Naive B cell (primary cell): ENCODE measurements around the gene PLPP1. TPM values are rescaled to one million over a fixed set of nuclear protein-coding genes. Genes with fewer than 3 reads are reported as not detected.

Source experiments
- ATAC-seq, 2 donors: fragments of 150-1000 bp; cut with Tn5 transposase; 2 replicates each; pipeline ENCODE4 v1.10.0; 2021; ENCODE audit warnings: low read depth in 2 of 2, mild to moderate bottlenecking in 2 of 2, moderate library complexity in 2 of 2
- DNase-seq: peaks from one replicate; pipeline ENCODE4 v3.0.0; 2022
- H3K27ac Mint-ChIP-seq, 6 donors: one replicate each; pipeline ENCODE4 v1.8.0; 2020 to 2022; ENCODE audit warnings: mild to moderate bottlenecking in 6 of 6, mixed read lengths in 6 of 6, moderate library complexity in 5 of 6, inconsistent platforms in 2 of 6
- H3K27me3 Mint-ChIP-seq, 3 donors: one replicate each; pipeline ENCODE4 v1.8.0; 2021 to 2022; ENCODE audit warnings: mixed read lengths in 3 of 3, mild to moderate bottlenecking in 1 of 3
- H3K36me3 Mint-ChIP-seq, 2 donors: one replicate each; pipeline ENCODE4 v1.8.0; 2020 to 2022; ENCODE audit warnings: mixed read lengths in 2 of 2, inconsistent platforms in 1 of 2, mild to moderate bottlenecking in 1 of 2
- H3K4me1 Mint-ChIP-seq, 3 donors: one replicate each; pipeline ENCODE4 v1.8.0; 2020 to 2022; ENCODE audit warnings: mixed read lengths in 3 of 3, inconsistent platforms in 1 of 3, mild to moderate bottlenecking in 1 of 3, moderate library complexity in 1 of 3
- H3K4me3 Mint-ChIP-seq, 8 donors: one replicate each; pipeline ENCODE4 v1.8.0; 2020 to 2022; ENCODE audit warnings: mild to moderate bottlenecking in 8 of 8, mixed read lengths in 8 of 8, moderate library complexity in 8 of 8, inconsistent platforms in 2 of 8
- H3K9me3 Mint-ChIP-seq, 7 donors: one replicate each; pipeline ENCODE4 v1.8.0; 2020 to 2022; ENCODE audit warnings: mixed read lengths in 7 of 7, mild to moderate bottlenecking in 5 of 7, inconsistent platforms in 2 of 7, moderate library complexity in 1 of 7
- polyA plus RNA-seq, 6 donors: library from polyadenylated mRNA; unstranded; fragments of 300-500 nt; fragmentation: Illumina TruSeq; gene quantifications; one replicate each; pipeline ENCODE4 v1.2.3, GENCODE V29; 2021; ENCODE audit warnings: low read depth in 6 of 6

PLPP1 gene
- 10 to 100 TPM in 1 of 6 donors, 1 to 10 TPM in 5; 4.6 to 10.4 (median 7.2) TPM for polyA plus RNA-seq

DNA sequence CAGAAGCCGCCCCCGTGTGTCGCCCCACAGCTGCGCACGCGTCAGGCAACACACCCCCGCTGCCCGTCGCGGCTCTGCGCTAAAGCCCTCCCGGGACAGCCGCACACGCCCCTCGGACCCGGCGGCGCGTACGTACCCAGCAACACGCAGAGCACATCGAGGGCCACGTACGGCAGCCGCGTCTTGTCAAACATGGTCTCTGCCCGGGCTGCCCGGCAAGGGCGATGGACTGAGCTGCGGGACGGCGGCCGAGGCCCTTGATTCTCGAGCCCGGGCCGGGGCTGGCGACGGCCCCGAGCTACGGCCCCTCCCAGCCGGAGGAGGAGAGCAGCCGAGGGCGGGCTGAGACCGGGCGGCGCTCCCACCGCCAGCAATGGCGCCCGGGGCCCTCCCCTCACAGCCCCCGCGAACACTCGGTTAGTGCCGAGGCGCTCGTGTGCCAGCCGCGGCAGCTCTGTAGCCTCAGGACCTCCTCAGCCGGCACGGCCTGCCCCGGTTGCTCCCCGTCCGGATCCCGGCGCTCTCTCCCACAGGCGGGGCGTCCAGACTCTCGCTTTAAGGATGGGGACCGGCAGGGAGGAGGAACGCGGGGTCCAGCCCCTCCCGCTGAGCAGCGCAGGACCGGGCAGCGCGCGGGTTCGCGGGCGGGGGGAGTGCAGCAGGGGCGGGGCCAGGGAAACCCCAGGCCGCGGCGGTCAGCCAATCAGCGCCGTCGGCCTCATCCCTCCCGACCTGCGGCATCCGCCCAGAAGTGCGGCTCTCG lies at the start of gene PLPP1:
Gene PLPP1, minus strand, starts transcription at position 529 of the 763 bp plus-strand sequence. Its CDS starts 335 bp downstream, at position 194.
- Mint-ChIP-seq H3K4me3 (peak within 1 kb of the TSS; percentile 91 to 98 (median 94)), H3K4me1 (peaks cover 14 to 34% (median 15%) of the 10 kb centered on the region in 3 donors), H3K27me3 (no peaks in the 10 kb centered on the region), H3K27ac (peak within 1 kb of the TSS; percentile 91 to 97 (median 96)), H3K9me3 (no peaks in the 10 kb centered on the region), H3K36me3 (no peaks in the 10 kb centered on the region)
- DNase-seq (peak; percentile 86), ATAC-seq (peak; percentile 77 to 78)

DNA sequence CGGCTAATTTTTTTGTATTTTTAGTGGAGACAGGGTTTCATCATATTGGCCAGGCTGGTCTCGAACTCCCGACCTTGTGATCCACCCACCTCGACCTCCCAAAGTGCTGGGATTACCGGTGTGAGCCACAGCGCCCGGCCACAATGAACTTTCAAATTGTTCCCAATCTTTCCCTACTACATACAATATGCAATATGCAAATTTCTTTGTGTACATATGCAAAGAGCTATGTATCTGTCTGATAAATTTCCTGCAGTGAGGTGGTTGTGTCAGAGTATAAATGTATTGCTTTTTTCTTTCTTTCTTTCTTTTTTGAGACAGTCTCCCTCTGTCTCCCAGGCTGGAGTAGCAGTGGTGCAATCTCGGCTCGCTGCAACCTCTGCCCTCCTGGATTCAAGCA lies 48.8 kb upstream of the PLPP1 start:
- peaks cover 0 to 2% (median 0%) of the 10 kb centered on the region in 7 donors for H3K9me3 Mint-ChIP-seq
- H3K4me3 Mint-ChIP-seq, result no peak overlapping the region
- H3K27me3 Mint-ChIP-seq, result peaks cover 0 to 4% (median 0%) of the 10 kb centered on the region in 3 donors
- no peak overlapping the region for H3K27ac Mint-ChIP-seq
- H3K4me1 Mint-ChIP-seq, result peaks cover 0 to 5% (median 4%) of the 10 kb centered on the region in 3 donors
- no peak for ATAC-seq
- no peaks in the 10 kb centered on the region for H3K36me3 Mint-ChIP-seq
- no peak for DNase-seq

DNA sequence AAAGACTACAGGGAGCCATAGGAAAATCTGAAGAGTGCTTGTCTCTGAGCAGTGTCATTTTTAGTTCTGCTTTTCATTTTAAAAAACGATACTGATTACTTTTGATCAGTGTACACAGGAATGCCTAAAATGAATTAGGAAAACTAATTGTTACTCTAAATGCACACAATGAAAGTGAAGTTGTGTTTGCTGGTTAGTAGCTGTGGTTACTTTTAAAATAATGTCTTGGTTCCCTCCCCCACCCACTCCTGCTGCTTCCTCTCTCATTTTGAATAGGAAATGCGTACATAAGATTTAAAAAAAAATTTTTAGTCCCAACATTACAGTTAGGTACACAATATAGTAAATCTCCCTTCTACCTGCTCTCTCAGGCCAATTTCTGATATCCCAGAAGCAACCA lies 47.5 kb upstream of the PLPP1 start:
- ATAC-seq, result peak in 1 of 2 donors; percentile 13
- peak overlapping the region in 1 of 6 donors; percentile 79 for H3K27ac Mint-ChIP-seq

DNA sequence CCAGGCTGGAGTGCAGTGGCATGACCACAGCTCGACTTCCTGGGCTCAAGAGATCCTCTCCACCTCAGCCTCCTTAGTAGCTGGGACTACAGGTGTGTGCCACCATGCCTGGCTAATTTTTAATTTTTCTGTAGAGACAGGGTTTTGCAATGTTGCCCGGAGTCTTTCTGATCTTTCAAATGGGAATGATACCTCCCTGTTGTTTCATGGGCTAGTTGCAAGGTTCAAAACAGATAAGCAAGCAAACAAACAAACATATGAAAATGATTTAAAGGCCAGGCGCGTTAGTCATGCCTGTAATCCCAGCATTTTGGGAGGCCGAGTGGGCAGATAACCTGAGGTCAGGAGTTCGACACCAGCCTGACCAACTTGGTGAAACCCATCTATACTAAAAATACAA lies 45.3 kb upstream of the PLPP1 start:
- no peaks in the 10 kb centered on the region for H3K9me3 Mint-ChIP-seq

More for the DNA sequence above, 47.5 kb upstream of the PLPP1 start:
- Mint-ChIP-seq H3K27me3 (peaks cover 0 to 4% (median 0%) of the 10 kb centered on the region in 3 donors), H3K4me1 (peaks cover 0 to 5% (median 4%) of the 10 kb centered on the region in 3 donors), H3K4me3 (no peak overlapping the region), H3K9me3 (no peaks in the 10 kb centered on the region), H3K36me3 (no peaks in the 10 kb centered on the region)
- DNase-seq, result no peak

DNA sequence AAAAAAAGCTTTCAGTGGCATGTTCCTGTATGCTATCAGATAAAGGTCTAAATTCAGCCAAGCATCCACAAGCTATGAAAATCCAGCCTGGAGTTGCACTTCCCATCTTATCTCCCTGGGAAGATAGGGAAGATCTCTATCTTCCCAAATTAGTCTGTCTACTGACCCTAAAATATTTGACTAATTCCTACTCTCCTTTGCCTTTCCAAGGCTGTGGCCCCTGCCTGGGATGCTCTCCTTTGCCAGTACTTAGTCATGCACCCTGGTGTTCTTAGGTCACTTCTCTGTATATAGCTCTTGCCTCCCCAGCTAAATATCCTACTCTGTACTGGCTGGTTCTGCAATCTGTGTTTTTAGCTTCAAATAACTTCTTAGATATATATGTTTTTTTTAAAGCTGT lies 44.0 kb upstream of the PLPP1 start:
- peaks cover 0 to 4% (median 0%) of the 10 kb centered on the region in 3 donors for H3K27me3 Mint-ChIP-seq

More for the DNA sequence above, 45.3 kb upstream of the PLPP1 start:
- no peak for DNase-seq
- Mint-ChIP-seq H3K36me3 (no peaks in the 10 kb centered on the region), H3K4me3 (no peak overlapping the region), H3K4me1 (peaks cover 0 to 5% (median 4%) of the 10 kb centered on the region in 3 donors), H3K27ac (no peak overlapping the region), H3K27me3 (peaks cover 0 to 4% (median 0%) of the 10 kb centered on the region in 3 donors)
- ATAC-seq, result no peak

DNA sequence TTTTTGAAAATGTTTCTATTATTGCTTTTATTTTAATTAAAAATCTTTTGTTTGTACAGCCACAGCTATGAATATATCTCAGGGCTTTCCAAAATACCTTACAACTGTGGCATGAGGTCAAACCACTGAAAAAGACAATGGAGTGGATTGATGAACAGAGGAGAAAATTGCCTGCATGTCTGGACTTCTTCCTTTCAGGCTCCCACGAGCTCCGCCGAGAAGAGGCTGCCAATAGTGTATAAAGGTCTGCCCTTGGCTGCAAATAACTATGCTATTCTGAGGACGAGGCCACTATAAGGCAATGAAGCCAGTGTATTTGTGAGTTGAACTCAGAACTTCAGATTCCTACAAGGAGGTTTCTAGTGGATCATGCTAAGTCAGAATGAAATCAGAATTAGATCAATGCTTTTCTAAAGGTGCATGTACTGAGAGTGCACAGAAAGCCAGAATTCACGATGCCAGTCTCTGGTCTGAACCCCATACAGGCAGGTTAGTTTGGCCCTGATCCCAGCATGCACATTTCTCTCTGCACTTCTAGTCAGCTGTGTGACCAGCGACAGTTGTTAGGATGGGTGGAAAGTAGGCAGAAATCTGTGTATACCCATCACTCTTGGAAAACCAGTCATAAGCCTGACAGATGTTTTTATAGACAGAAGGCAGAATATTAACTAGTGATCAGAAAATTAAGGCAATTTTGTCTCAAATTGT lies 42.7 kb upstream of the PLPP1 start:
- ATAC-seq (no peak), DNase-seq (no peak)
- H3K4me1 Mint-ChIP-seq, result peaks cover 0 to 5% (median 2%) of the 10 kb centered on the region in 3 donors
- no peak overlapping the region for H3K4me3 Mint-ChIP-seq
- H3K36me3 Mint-ChIP-seq, result no peaks in the 10 kb centered on the region
- H3K27me3 Mint-ChIP-seq, result peaks cover 0 to 4% (median 0%) of the 10 kb centered on the region in 3 donors
- no peaks in the 10 kb centered on the region for H3K9me3 Mint-ChIP-seq
- peak overlapping the region in 1 of 6 donors; percentile 32 for H3K27ac Mint-ChIP-seq

More for the DNA sequence above, 44.0 kb upstream of the PLPP1 start:
- no peak overlapping the region for H3K27ac Mint-ChIP-seq
- DNase-seq (no peak), ATAC-seq (no peak)
- H3K4me3 Mint-ChIP-seq, result no peak overlapping the region
- H3K4me1 Mint-ChIP-seq, result peaks cover 0 to 5% (median 4%) of the 10 kb centered on the region in 3 donors
- no peaks in the 10 kb centered on the region for H3K9me3 Mint-ChIP-seq
- no peaks in the 10 kb centered on the region for H3K36me3 Mint-ChIP-seq

DNA sequence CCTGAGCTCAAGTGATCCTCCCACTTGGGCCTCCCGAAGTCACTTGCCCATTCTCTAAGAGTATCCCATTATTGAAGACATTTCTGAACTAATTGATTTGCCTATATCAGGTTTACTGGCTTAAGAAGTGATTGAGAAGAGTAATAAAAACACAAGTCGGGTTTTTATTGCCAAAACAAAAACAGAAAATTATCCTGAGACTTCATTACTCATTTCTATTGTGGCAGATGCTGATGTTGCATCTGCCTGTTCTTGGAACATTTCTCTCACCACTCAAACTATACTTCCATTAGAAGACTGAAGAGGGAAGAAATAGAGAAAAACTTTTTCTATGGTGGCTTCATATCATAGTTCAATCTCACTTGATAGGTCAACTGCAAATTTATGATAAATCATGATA lies 41.9 kb upstream of the PLPP1 start:
- Mint-ChIP-seq H3K4me3 (no peak overlapping the region), H3K36me3 (no peaks in the 10 kb centered on the region), H3K27me3 (peaks cover 0 to 4% (median 0%) of the 10 kb centered on the region in 3 donors), H3K4me1 (no peaks in the 10 kb centered on the region), H3K9me3 (no peaks in the 10 kb centered on the region), H3K27ac (no peak overlapping the region)
- ATAC-seq (no peak), DNase-seq (no peak)

DNA sequence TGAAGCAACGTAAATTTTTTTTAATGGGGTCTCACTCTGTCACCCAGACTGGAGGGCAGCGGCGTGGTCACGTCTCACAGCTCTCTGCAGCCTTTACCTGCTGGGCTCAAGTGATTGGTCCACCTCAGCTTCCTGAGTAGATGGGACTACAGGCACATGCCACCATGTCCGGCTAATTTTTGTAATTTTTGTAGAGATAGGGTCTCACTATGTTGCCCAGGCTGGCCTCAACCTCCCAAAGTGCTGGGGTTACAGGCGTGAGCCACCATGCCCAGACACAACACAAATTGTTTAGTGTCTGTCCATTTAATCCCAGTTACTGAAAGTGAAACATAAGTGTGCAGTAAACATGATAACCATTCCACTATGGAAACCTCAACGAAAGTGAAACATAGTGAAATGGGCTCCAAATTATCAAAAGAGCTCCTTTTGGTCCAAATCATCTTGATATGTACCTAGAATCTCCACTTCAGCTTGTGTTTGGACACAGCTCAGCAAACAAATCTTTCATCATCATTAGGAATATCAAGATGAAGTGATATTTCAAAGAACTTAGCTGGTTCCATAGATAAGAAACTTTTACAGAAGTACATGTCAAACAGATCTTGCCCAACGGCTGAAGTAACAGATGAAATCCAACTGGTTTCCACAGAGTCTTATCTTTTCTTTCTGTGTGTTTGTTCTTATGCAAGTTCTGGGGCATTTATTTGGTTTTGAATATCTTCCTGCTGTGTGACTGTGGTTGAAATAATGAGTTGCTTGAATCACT lies 41.2 kb upstream of the PLPP1 start:
- Mint-ChIP-seq H3K27me3 (peaks cover 0 to 4% (median 0%) of the 10 kb centered on the region in 3 donors), H3K27ac (no peak overlapping the region), H3K36me3 (no peaks in the 10 kb centered on the region), H3K4me3 (no peak overlapping the region), H3K9me3 (no peaks in the 10 kb centered on the region), H3K4me1 (no peaks in the 10 kb centered on the region)
- ATAC-seq (no peak), DNase-seq (no peak)

DNA sequence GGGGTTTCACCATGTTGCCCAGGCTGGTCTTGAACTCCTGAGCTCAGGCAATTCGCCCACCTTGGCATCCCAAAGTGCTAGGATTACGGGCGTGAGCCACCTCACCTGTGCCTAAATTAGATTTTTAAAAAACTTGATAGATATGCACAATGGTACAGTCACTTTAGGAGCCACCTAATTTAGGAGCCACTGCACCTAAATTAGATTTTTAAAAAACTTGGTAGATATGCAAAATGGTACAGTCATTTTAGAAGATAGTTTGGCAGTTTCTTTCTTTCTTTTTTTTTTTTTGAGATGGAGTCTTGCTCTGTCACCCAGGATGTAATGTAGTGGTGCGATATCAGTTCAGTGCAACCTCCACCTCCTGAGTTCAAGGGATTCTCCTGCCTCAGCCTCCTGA lies 37.8 kb upstream of the PLPP1 start:
- Mint-ChIP-seq H3K36me3 (no peaks in the 10 kb centered on the region), H3K4me3 (no peak overlapping the region), H3K4me1 (no peaks in the 10 kb centered on the region), H3K27me3 (no peaks in the 10 kb centered on the region), H3K27ac (no peak overlapping the region), H3K9me3 (no peaks in the 10 kb centered on the region)
- DNase-seq (no peak), ATAC-seq (no peak)

DNA sequence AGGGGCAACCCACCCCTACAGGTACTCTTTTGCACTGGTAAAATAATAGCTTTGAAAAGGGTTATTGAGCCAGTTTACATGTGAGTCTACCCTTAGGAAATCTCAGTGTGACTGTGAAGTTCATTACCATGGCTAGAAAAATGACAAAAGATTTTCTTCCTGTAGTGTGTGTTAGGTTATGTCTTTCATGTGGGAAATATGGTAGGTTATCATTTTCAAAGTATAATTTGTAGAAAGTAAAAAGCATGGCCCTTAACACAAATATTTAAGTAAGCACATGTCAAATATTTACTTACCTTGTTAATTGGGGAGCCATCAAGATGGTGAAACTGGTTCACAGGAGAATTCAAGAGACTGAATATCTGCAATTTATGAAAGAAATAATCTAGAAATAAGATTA lies 37.3 kb upstream of the PLPP1 start:
- H3K4me3 Mint-ChIP-seq, result no peak overlapping the region
- no peak for ATAC-seq
- no peaks in the 10 kb centered on the region for H3K36me3 Mint-ChIP-seq

DNA sequence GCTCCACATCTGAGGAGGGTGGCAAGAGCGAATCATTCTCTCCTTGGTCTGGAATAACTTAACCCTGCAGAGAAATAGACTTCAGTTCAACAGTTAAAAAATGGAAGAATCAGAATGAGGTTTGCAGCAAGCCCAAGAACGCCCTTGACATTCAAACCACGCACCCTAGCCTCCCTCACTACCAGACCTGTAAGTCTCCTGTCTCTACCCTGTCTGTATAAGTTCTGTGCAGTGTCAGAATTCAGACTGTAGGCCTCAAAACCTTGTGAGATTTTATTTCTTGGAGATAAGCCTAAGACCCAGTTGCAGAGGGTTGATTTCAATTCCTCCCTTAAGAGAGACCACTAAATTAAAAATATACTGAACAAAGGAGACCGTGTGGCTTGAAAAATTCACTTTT lies 35.8 kb upstream of the PLPP1 start:
- Mint-ChIP-seq H3K9me3 (no peaks in the 10 kb centered on the region), H3K27ac (peak overlapping the region in 1 of 6 donors; percentile 92), H3K4me3 (no peak overlapping the region), H3K27me3 (no peaks in the 10 kb centered on the region), H3K4me1 (no peaks in the 10 kb centered on the region), H3K36me3 (no peaks in the 10 kb centered on the region)
- ATAC-seq (no peak), DNase-seq (no peak)

More for the DNA sequence above, 37.3 kb upstream of the PLPP1 start:
- Mint-ChIP-seq H3K9me3 (no peaks in the 10 kb centered on the region), H3K27ac (no peak overlapping the region), H3K4me1 (no peaks in the 10 kb centered on the region), H3K27me3 (no peaks in the 10 kb centered on the region)
- no peak for DNase-seq

DNA sequence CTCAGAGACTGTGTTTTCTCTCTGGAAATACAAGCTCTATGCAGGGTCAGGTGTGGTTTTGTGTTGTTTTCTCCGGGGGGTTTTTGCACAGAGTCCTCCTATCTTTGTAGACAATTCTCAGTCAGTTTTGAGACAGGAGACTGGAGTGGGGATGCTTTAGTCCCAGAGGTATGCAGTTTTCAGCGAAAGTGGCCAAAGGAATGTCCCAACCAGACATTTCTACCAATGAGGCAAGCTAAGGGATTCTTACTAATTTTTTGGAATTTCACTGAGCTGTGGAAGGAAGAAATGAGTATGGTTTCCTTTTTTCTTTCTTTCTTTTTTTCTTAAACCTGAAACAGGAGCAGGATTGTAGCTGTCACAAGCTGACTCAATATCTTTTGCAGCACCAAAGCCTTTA lies 35.3 kb upstream of the PLPP1 start:
- Mint-ChIP-seq H3K27me3 (no peaks in the 10 kb centered on the region), H3K4me1 (no peaks in the 10 kb centered on the region), H3K36me3 (no peaks in the 10 kb centered on the region), H3K4me3 (no peak overlapping the region), H3K9me3 (no peaks in the 10 kb centered on the region), H3K27ac (no peak overlapping the region)
- no peak for ATAC-seq
- DNase-seq, result no peak

DNA sequence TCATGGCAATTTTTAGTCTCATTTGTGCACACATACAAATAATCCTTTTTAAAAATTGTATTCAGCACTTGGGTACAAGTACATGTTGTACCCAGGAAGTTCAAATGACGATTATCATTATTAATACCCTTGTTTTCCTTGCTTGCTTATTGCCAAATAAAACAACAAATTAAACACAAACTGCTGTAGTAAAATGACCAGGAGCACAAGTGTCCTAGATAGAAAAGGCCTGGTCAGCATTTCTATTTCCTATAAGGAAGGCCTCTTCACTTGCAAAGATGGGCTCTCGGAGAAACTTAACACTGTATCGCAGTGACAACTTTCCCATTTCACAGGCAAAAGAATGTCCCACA lies 34.7 kb upstream of the PLPP1 start:
- no peaks in the 10 kb centered on the region for H3K4me1 Mint-ChIP-seq
- H3K4me3 Mint-ChIP-seq, result no peak overlapping the region
- no peaks in the 10 kb centered on the region for H3K9me3 Mint-ChIP-seq
- no peaks in the 10 kb centered on the region for H3K27me3 Mint-ChIP-seq
- ATAC-seq, result no peak
- no peak overlapping the region for H3K27ac Mint-ChIP-seq
- no peak for DNase-seq
- no peaks in the 10 kb centered on the region for H3K36me3 Mint-ChIP-seq
